Chondrocyte (in vitro differentiated cells): ENCODE data around the gene MMRN2. TPM values are rescaled to one million over a fixed set of nuclear protein-coding genes. Genes with fewer than 3 reads are reported as not detected.

Source experiments
- DNase-seq: peaks from one replicate; pipeline ENCODE4 v3.0.0; 2021; ENCODE audit warnings: mixed read lengths, low spot score
- H3K27ac Mint-ChIP-seq: one replicate; pipeline ENCODE4 v1.8.0; 2021; ENCODE audit warnings: mild to moderate bottlenecking, moderate library complexity, mixed read lengths; ENCODE audit not compliant: unreplicated experiment
- H3K27me3 Mint-ChIP-seq: 2 replicates; pipeline ENCODE4 v1.8.0; 2021; ENCODE audit warnings: low read depth, mixed read lengths
- H3K36me3 Mint-ChIP-seq: 2 replicates; pipeline ENCODE4 v1.8.0; 2021; ENCODE audit warnings: low read depth, mixed read lengths
- H3K4me1 Mint-ChIP-seq: 2 replicates; pipeline ENCODE4 v1.8.0; 2021; ENCODE audit warnings: low read depth, mild to moderate bottlenecking, mixed read lengths
- H3K4me3 Mint-ChIP-seq: one replicate; pipeline ENCODE4 v1.8.0; 2021; ENCODE audit warnings: mild to moderate bottlenecking, moderate library complexity, mixed read lengths; ENCODE audit not compliant: unreplicated experiment
- H3K9me3 Mint-ChIP-seq: 2 replicates; pipeline ENCODE4 v1.8.0; 2021; ENCODE audit warnings: low read depth, mixed read lengths
- total RNA-seq: library from RNA; stranded (reverse); gene quantifications from 3 replicates; pipeline ENCODE4 v1.2.1, GENCODE V29; 2021
- TF ChIP-seq, protein P1 (sequence below): fragments of 200-600 bp; sonication (generic); IDR thresholded peaks from 2 replicates; pipeline ENCODE4 v1.5.0; 2021; ENCODE audit warnings: antibody characterized with exemption, mild to moderate bottlenecking, moderate library complexity

Gene MMRN2
- total RNA-seq, 1 donor from 2014 or later, result 0.40 TPM

DNA sequence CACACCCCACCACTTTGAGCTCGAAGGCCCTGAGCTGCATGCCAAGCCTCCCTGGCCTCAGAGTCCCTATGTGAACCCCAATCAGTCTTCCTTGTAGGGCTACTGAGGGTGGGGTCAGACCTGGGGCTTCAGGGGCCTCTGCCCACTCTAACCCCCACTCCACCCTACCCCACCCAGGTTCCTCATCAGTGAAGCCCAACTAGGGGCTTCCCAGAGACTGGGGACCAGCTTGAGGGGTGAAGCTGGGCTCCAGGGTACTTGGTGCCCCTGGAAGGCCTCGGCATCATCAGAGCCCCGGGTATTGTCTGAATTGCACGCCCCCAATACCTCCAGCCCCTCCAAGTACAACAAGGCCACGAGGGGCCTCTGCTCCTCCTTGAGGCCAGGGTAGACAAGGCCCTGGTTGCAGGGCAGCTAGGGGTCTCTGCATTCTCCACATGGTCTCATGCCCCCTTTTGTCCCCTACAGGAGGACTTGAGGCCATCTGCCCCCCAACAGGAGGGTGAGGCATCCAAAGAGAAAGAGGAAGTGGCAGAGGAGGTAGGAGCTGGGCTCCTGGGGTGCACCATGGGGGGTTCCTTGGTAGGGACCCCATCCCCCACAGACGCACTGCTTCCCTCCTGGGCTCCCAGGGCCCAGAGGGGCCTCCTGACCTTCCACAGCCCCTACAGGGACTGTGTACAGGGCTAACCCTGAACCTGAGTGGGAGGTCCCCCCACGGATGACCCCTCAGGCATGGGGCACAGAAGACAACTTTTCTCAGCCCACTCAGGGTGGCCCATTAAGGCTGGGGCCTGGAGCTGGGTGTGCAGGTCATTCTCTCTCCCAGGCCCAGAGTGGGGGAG lies 4.9 kb upstream of the MMRN2 start:
- TF ChIP-seq, protein P1, sequence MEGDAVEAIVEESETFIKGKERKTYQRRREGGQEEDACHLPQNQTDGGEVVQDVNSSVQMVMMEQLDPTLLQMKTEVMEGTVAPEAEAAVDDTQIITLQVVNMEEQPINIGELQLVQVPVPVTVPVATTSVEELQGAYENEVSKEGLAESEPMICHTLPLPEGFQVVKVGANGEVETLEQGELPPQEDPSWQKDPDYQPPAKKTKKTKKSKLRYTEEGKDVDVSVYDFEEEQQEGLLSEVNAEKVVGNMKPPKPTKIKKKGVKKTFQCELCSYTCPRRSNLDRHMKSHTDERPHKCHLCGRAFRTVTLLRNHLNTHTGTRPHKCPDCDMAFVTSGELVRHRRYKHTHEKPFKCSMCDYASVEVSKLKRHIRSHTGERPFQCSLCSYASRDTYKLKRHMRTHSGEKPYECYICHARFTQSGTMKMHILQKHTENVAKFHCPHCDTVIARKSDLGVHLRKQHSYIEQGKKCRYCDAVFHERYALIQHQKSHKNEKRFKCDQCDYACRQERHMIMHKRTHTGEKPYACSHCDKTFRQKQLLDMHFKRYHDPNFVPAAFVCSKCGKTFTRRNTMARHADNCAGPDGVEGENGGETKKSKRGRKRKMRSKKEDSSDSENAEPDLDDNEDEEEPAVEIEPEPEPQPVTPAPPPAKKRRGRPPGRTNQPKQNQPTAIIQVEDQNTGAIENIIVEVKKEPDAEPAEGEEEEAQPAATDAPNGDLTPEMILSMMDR, result no peak
- Mint-ChIP-seq H3K4me3 (no peak overlapping the region), H3K9me3 (no peaks in the 10 kb centered on the region), H3K27ac (no peak overlapping the region), H3K4me1 (peaks cover 27% of the 10 kb centered on the region), H3K36me3 (no peaks in the 10 kb centered on the region), H3K27me3 (no peaks in the 10 kb centered on the region)
- DNase-seq, result peak; percentile 76

DNA sequence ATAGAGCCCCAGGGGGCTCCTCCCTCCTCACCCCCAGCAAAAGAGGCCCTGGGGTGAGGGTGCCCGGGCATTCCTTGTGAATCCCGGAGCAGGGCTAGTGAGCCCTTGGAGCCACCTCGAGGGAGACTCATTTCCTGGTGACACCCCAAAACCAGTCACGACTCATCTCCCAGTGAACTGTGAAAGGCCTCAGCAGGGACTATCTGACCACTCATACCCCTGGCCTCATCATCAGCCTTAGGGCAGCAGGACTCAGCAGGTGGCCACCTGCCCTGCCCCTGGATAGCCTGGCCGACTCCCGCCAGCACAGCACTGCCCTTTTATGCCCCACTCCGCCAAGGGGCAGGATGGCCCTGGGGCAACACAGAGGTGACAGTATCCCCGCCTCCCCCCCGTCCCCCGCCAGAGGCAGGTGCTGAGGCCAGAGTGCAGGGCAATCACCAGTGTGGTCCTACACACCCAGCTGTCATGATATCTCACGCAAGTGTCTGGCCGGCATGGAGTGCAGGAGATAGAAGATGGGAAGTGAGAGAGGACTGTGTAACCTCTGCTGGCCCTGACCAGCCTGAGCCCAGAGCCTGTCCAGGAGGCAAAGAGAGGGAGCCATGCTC lies 4.2 kb upstream of the MMRN2 start:
- Mint-ChIP-seq H3K27me3 (no peaks in the 10 kb centered on the region), H3K36me3 (no peaks in the 10 kb centered on the region), H3K9me3 (no peaks in the 10 kb centered on the region), H3K27ac (no peak overlapping the region), H3K4me3 (no peak overlapping the region), H3K4me1 (peaks cover 32% of the 10 kb centered on the region)
- DNase-seq, result peak; percentile 81
- TF ChIP-seq, protein P1, result no peak

DNA sequence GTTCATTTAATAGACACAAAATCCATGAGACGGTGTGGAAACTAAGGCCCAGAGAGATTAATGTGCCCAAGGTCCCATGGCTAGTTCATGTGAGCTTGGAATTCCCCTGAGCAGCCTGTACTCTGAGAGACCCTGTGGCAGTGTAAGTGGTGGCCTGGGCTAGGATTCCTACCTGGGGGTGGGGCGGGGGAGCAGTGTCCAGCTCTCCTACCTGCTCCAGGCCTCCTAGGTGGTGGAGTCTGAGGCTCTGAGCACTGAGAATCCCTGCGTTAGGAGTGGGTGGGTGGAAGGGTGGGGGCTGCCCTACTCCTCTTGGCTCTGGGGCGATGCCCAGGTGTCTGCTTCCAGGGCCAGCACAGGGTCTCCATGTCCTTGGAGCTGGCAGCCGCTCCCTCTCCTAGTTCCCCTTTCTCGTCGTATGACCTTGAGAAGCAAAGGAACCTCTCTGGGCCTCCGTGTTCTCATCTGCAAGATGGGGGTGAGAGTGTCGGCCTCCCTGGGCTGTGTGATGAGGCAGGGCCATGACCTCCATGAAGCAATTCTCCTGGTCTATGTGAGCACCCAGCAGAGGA lies 3.5 kb upstream of the MMRN2 start:
- Mint-ChIP-seq H3K36me3 (no peaks in the 10 kb centered on the region), H3K4me1 (peaks cover 28% of the 10 kb centered on the region), H3K27ac (no peak overlapping the region), H3K9me3 (no peaks in the 10 kb centered on the region), H3K27me3 (no peaks in the 10 kb centered on the region), H3K4me3 (no peak overlapping the region)
- DNase-seq, result peak; percentile 68
- TF ChIP-seq, protein P1, result no peak

DNA sequence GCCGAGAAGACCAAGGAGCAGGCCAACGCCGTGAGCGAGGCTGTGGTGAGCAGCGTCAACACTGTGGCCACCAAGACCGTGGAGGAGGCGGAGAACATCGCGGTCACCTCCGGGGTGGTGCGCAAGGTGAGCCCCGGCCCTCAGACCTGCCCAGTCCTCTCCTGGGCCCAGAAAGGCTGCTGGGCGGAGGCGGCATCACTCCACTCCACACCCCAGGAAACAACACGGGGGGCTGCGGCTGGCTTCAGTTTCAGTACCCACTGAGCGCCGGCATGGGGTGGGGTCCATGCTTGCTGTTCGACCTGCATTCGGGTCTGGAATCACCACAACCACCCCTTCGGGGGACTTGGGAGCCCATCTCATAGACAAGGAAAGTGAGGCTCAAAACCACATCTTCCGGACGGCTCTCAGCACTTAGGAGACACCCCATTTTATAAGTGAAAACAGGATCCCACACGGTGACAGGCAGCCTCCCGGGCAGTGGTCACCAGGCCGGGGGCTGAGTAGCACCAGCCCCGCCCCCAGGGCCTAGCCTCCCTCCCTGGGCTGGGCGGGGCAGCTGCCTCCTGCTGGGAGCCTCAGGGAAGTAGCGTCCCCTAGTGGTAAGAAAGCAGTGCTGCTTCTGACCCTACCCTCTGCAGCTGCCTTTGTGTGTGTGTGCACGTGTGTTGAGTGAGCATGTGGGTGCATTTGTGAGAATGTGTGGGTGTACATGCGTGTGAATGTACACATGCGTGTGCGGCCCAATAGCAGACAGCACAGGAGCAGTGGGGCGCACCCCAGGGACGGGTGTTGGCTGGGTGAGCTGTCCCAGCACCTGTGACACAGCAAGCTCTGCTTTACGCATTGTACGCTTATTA lies 2.8 kb upstream of the MMRN2 start:
- TF ChIP-seq, protein P1, result peak; percentile 81
- peaks cover 31% of the 10 kb centered on the region for H3K4me1 Mint-ChIP-seq
- H3K4me3 Mint-ChIP-seq, result no peak overlapping the region
- H3K36me3 Mint-ChIP-seq, result no peaks in the 10 kb centered on the region
- no peaks in the 10 kb centered on the region for H3K9me3 Mint-ChIP-seq
- H3K27me3 Mint-ChIP-seq, result no peaks in the 10 kb centered on the region
- DNase-seq, result peak; percentile 86
- H3K27ac Mint-ChIP-seq, result no peak overlapping the region

DNA sequence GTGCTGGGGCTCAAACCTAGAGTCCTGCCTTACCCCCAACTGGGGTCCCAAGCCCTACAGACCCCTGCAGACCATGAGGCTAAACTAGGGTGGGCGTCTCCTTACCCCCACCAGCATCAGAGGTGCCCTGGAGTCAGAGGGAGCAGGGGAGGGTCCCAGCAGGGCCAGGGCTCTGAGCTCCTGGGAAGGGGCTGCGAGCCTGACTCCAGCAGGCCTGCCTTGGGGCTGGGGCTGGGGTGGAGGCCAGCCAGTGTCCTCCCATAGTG lies 2.3 kb upstream of the MMRN2 start:
- H3K36me3 Mint-ChIP-seq, result no peaks in the 10 kb centered on the region
- no peaks in the 10 kb centered on the region for H3K9me3 Mint-ChIP-seq
- TF ChIP-seq, protein P1, result no peak
- DNase-seq, result no peak
- no peaks in the 10 kb centered on the region for H3K27me3 Mint-ChIP-seq
- H3K4me1 Mint-ChIP-seq, result peaks cover 37% of the 10 kb centered on the region
- no peak overlapping the region for H3K4me3 Mint-ChIP-seq
- H3K27ac Mint-ChIP-seq, result no peak overlapping the region
